Bone marrow (tissue), 2 donors: ENCODE results near the gene PTGER2.

ENCODE experiments used
- DNase-seq, 2 donors: peaks; one replicate each; lab custom pipeline; 2025; lab: John Stamatoyannopoulos, UW

Gene PTGER2

DNA sequence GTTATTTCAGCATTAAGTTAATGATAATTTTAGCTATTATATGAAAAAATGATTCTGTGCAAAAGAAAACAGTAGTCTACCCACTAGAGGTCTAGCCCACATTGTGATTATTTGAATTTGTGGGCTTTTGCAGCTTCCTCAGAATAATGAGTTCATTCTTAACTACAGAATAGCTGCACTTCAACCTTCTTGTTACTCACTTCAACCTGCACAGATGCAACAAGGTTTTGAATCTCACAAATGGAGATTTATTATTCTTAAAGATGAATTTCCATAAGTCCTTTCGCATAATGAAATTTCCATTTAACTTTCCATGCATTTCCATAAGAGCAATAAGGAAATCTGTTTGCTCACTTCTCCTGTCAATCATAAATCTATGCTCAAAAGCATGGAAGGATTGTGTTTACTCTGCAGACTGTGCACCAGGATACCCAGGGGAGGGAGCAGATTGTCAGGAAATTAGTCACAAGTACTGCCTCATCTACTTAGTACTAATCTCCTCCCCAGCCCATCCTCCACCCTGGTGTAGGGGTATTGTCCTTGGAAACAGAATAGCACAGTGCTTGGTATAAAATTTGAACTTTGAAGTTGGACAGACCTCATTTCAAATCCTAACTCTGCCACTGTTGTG, 24.1 kb downstream of the PTGER2 start:
- peak in 1 of 2 donors; percentile 41 for DNase-seq

- DNase-seq: no peak
These were observed 25.1 kb downstream of the PTGER2 start for GRCh38 chr14:52339262-52339661.

- DNase-seq: no peak
These were observed 28.9 kb downstream of the PTGER2 start for GRCh38 chr14:52342849-52343596.

DNA sequence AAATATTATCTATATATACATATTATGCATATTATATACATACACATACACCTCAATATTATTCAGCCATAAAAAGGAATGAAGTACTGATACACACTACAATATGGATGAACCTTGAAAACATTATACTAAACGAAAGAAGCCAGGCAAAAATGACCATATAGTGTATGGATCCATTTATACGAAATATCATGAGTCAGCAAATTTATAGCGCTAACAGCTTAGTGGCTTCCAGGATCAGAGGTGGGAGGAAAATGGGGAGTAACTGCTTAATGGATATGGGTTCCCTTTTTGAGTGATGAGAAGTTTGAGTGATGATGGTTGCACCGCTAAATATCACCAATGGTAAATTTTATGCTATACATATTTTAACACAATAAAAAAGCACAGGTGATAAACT, 32.7 kb downstream of the PTGER2 start:
- DNase-seq: no peak

DNA sequence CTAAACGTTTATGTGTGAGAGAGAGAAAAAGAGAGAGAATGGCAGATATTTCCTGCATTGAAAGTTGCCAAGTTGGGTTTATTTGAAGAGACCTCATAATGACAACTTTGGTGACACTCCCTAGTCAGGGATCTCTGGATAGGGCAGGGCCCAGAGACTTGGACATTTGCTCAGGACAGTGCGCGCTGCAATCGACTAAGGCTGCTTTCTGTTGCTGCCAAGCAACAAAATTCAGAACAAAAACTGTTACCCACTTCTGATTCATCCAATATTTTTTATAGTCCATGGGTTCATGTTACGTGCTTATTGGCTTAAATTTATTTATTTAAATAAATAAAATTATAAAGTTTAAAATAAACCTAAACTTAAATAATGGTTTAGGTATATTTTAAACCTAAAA, 34.2 kb downstream of the PTGER2 start:
- no peak for DNase-seq

- DNase-seq: no peak
These were observed 34.7 kb downstream of the PTGER2 start for GRCh38 chr14:52348776-52349175.

- DNase-seq: no peak
These were observed 35.6 kb downstream of the PTGER2 start for GRCh38 chr14:52349731-52350130.

DNA sequence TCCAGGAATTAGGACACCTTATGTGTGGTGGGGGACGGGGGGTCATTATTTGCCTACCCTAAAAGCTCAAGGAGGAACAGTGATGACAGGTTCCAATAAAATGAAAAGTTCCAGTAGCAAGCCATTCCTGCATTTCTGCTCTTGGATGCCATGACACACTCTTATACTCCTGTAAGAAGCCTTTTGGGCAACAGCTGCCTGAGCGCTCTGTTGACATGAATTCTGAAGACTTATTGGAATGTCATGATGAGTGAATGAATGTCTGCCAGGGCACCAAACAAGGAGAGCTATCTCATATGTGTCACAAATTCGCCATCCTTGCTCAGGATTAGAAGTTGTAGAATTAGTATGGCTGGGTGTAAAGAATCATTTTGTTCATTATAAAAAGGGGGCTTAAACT, 36.3 kb downstream of the PTGER2 start:
- no peak for DNase-seq

GRCh38 chr14:52351233-52352060, 37.3 kb downstream of the PTGER2 start:
- no peak for DNase-seq

- DNase-seq: no peak
These were observed 38.0 kb downstream of the PTGER2 start for GRCh38 chr14:52352061-52352491.

DNA sequence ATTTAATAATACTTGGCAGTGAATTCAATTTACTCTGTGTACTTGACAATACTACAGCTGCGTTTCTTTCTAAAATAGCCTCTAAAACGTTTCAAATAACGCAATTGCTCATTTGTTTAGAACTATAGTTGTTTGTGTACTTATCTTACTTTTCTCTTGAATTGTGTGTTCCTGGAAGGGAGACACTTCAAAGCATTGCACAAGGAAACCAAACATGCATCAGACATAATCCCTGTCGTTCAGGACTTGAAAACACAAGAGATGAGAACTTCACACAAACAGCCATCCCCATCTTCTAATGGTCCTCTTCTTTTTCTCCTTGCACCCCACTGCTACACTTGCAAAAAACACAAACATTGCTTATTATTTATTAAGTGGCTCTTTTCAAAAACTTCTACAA, 38.5 kb downstream of the PTGER2 start:
- DNase-seq: no peak

DNA sequence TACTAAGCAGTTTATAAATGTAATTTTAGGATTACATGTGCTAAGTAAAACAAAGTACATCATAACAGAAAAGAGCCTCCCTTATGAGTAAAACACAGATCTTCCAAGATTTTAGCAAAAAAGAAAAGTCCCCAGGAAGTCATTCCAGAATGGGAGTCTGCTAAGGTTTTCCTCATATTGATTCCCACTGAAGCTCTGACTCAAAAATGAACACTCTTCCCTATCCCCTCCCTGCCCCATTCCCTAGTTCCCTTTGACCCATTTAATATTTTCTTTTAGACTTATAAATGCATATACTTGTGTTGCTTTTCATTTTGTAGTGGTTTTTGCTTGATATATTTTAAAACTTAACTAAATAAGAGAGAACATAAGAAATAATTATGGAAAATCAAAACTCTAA, 40.1 kb downstream of the PTGER2 start:
- DNase-seq: no peak

GRCh38 chr14:52355016-52355431, 40.9 kb downstream of the PTGER2 start:
- DNase-seq: peak in 1 of 2 donors; percentile 47

- no peak for DNase-seq
These were observed 41.4 kb downstream of the PTGER2 start for GRCh38 chr14:52355526-52355925.

DNA sequence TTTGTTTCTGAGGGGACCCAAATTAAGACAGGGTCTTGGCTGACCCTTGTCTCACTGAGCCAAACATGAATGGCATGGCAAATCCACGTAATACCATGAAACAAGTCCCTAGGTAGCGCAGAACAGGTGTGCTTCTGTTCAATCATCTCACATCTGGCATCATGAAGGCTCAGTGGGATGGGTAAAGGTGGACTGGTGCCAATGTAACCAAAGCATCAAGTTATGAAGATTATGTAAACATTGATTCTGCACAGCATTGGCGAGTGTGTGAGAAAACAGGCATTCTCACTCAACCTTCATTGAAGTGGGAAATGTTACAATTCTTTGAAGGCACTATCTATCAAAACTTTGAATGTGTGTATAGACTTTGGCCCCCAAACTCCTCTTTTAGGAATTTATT, 41.9 kb downstream of the PTGER2 start:
- no peak for DNase-seq

DNA sequence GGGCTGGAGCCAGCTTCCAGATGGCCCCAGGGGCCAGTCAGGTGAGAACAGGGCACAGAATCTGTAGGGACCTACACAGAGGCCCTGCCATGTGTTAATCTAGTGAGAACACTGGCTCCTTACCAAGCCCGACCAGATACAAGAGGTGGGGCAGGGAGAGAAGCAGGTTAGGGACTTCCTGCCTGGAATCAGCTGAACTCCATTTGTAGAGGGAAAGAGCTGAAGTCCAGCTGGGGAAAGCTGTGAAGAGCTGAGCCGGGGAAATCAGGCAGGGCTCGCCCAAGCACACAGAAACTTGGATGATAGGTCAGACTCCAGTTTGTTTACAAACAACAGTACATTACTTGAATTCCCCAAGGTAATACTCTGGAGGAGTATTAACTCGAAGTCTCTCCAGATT, 46.7 kb downstream of the PTGER2 start:
- no peak for DNase-seq

DNA sequence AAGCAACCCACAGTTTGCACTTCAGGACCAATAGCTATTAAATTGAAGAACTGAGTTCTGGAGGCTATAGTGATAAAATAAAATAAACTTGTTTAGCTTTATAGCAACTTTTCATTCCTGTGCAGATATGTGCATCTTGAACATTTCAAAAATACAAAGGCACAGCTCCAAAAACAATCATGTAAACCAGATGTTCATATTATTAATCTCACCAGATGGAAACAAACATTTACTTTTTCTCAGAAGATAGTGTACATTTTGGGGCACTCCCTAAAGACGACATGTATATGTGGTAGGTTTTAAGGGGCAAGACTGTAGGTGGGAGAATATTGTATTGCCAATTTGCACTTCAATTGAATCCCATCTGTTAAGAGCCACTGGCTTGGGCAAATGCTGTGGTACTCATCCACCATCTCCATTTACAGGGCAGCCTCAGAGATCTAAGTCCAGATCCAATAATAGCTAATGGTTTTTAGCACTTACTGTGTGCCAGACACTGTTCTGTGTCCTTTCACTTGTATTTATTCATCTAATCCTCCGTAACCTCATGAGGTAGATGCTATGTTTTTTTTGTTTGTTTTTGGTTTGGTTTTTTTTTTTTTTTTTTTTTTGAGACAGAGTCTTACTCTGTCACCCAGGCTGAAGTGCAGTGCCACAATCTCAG, 49.1 kb downstream of the PTGER2 start:
- DNase-seq: no peak

- DNase-seq: no peak
These were observed 49.8 kb downstream of the PTGER2 start for GRCh38 chr14:52363961-52364360.

DNA sequence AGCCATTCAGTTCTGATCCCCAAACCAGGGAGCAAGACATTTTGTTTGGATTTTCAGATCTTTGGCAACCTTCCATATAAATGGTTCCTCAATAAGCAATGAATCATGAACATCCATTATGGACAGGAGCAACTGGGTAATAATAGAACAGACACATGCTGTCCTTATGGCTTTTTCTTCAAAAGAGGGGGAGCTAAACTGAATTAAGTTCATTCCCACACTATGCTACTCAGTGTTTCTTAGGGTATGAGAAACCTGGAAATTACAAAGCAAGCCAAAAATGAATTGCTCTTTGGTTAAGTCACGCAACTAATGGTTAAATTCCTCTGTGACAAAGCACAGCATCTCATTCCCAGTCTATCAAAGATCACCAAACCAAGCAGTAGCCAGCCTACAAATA, 51.0 kb downstream of the PTGER2 start:
- no peak for DNase-seq

GRCh38 chr14:52366796-52367315, 52.7 kb downstream of the PTGER2 start:
- no peak for DNase-seq

DNA sequence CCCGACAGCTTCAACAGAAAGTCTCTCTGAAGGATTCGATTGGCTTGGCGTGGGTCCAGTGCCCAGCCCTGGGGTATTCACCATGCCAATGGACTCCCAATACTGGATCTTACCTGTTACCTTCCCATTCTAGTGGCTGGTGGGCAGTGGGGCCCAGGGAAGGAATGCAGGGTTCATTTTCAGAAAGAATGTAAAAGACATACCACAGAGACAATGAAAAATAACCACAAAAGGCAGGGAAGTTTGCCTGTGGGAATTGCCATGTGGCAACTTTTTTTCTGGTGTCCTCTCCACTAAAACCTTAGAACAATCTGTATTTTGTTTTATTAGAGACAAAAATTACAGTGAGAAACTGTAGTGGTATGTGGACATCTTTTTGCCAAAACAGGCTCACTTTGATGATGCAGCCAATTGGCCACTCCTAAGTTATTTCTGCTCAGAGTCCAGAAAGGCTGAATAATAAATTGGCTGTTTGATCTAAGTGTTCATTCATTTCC, 55.2 kb downstream of the PTGER2 start:
- no peak for DNase-seq

DNA sequence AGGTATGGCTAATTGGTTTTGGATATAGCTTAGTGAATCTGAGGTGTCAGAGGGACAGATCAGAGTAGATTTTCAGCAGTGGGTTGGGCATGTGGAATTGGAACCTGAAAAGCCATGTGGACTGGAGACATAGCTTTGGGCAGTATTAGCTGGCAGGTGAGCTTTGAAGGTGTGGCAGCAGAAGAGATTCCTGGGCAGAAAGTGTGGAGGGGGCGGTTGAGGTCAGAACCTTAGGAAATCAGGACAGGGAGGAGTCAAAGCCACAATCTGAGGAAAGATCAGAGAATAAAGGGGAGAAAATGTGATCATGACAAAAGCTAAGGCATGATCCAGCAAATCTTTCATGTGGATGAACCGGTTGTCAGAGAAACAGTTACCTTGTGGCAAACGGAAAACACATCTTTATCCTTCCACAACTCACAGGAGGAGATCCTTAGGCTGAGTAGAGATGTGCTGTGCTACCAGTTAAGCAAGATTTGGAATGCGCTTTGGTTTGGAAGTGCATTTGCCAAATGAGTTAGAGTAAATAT, 56.4 kb downstream of the PTGER2 start:
- no peak for DNase-seq
